ENCODE measurements around the gene ZNF219. TPM values are rescaled to one million over a fixed set of nuclear protein-coding genes. Genes with fewer than 3 reads are reported as not detected.

ZNF219 gene
- total and polyA plus RNA-seq, 2 of the 13 experiments (the other 11 are each of a cell fraction or from before 2014, with no cell fraction given): 34.5 to 36.6 TPM

GRCh38 chr14:21053184-21054122, 45.0 kb downstream of the ZNF219 start (continued):
- peak; percentile 72 for TF ChIP-seq ZNF687 (CRISPR knock-in tag; IDR thresholded peaks at IDR 0.05)
- peak; percentile 45; the same call in 1 of the 2 replicates for TF ChIP-seq SP4 (CRISPR knock-in tag; IDR thresholded peaks at IDR 0.05)
- peak; percentile 20; the same call in 1 of the 2 replicates for TF ChIP-seq ZNF232 (CRISPR knock-in tag; IDR thresholded peaks at IDR 0.05; ENCODE audit: borderline replicate concordance)
- TF ChIP-seq ZNF362 (CRISPR knock-in tag; IDR thresholded peaks at IDR 0.05; ENCODE audit: borderline replicate concordance): peak; percentile 59; the same call in 1 of the 2 replicates
- 0 out of 2 replicates have a peak, but pooled peaks have one; percentile 5 for TF ChIP-seq ZFX (CRISPR knock-in tag; IDR thresholded peaks at IDR 0.05; ENCODE audit: low read depth)
- peak; percentile 57; the same call in 1 of the 2 replicates for TF ChIP-seq ZNF598 (CRISPR knock-in tag; IDR thresholded peaks at IDR 0.05; ENCODE audit: borderline replicate concordance)
- 0 out of 2 replicates have a peak, but pooled peaks have one; percentile 1 for TF ChIP-seq ZNF33A (CRISPR knock-in tag; IDR thresholded peaks at IDR 0.05; ENCODE audit: borderline replicate concordance)
- TF ChIP-seq HNF1B (CRISPR knock-in tag; IDR thresholded peaks at IDR 0.05): 0 out of 2 replicates have a peak, but pooled peaks have one; percentile 33
- 0 out of 2 replicates have a peak, but pooled peaks have one; percentile 44 for TF ChIP-seq ARNTL (CRISPR knock-in tag; IDR thresholded peaks at IDR 0.05)
- no peak for TF ChIP-seq CBX5 (CRISPR knock-in tag; IDR thresholded peaks at IDR 0.05; ENCODE audit: borderline replicate concordance)
- TF ChIP-seq RFXAP (CRISPR knock-in tag; IDR thresholded peaks at IDR 0.05; ENCODE audit: borderline replicate concordance): no peak
- 0 out of 2 replicates have a peak, but pooled peaks have one; percentile 20 for TF ChIP-seq EEA1 (CRISPR knock-in tag; IDR thresholded peaks at IDR 0.05; ENCODE audit: borderline replicate concordance)
- TF ChIP-seq BCL3 (CRISPR knock-in tag; IDR thresholded peaks at IDR 0.05): no peak
- TF ChIP-seq KMT2A (CRISPR knock-in tag; IDR thresholded peaks at IDR 0.05): no peak
- TF ChIP-seq MED8 (CRISPR knock-in tag; IDR thresholded peaks at IDR 0.05; ENCODE audit: insufficient replicate concordance): no peak
- TF ChIP-seq SRY (CRISPR knock-in tag; IDR thresholded peaks at IDR 0.05): peak; percentile 47; the same call in 1 of the 2 replicates
- 0 out of 2 replicates have a peak, but pooled peaks have one; percentile 4 for TF ChIP-seq ZNF44 (CRISPR knock-in tag; IDR thresholded peaks at IDR 0.05)
- TF ChIP-seq SALL1 (CRISPR knock-in tag; IDR thresholded peaks at IDR 0.05): peak; percentile 33; the same call in 1 of the 2 replicates
- TF ChIP-seq ZC3H13 (CRISPR knock-in tag; IDR thresholded peaks at IDR 0.05): no peak

Data from HepG2 (cell line).